ENCODE data around the gene DET1. TPM values are rescaled to one million over a fixed set of nuclear protein-coding genes. Genes with fewer than 3 reads are reported as not detected.

Gene DET1
- total and polyA plus RNA-seq, 2 of the 13 experiments (the other 11 are each of a cell fraction or from before 2014, with no cell fraction given), result 2.2 to 4.2 TPM

DNA sequence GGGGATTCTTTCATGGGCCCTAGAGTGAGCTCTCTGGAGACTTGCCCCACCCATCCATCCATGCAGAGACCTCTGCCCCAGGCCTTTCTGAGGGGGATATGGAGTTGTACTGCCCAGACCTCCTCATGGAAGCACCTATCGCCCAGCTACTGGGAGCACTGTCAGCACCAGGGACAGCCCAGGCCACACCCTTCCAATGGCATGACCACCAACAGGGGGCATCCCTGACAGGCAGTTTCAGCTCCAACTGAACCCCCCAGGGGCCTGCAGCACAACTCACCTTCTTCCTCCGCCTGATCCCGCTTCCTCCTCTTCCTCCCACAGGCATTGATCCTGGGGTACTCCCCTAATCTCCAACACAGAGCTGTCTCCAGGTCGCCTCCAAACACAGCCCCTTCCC is 57.2 kb downstream of the DET1 start:
- ChIA-PET CTCF (ENCODE audit: low intra/inter-chr PET ratio, low total read pairs) (no interaction called here), POLR2A (no interaction called here)
- no peak overlapping the region for H2AFZ ChIP-seq (ENCODE audit: low read length)
- H3K4me1 ChIP-seq (ENCODE audit: insufficient read depth, low read length), result no peaks in the 10 kb centered on the region
- H3K27me3 ChIP-seq (ENCODE audit: control insufficient read depth in 1 of 2, insufficient read depth in 2 of 2, low read length in 2 of 2), result no peaks in the 10 kb centered on the region
- FAIRE-seq (no peak), DNase-seq (ENCODE audit: low spot score) (no peak), ATAC-seq (peak; percentile 44)
- H3K79me2 ChIP-seq (ENCODE audit: insufficient read depth, low read length), result no peaks in the 10 kb centered on the region
- H3K36me3 ChIP-seq (replicated peaks in 1 of 2; ENCODE audit: control insufficient read depth in 1 of 2, insufficient read depth in 2 of 2, low read length in 2 of 2), result no peaks in the 10 kb centered on the region
- H3K4me3 ChIP-seq (replicated peaks in 1 of 3; ENCODE audit: insufficient read depth in 1 of 3, low read depth in 2 of 3, low read length in 3 of 3), result no peak overlapping the region
- in situ Hi-C loops (cut with HindIII; ENCODE audit: extremely low pct_ligation_motif_present, low pct_unique_long_range_greater_than_20kb) (no loop called here), intact Hi-C loops (cut with micrococcal nuclease; ENCODE audit: unreplicated experiment) (no loop called here)
- WGBS (ENCODE audit: low lambda C conversion rate), result 90% methylated on average over 4 of the region's 4 CpGs
- TF ChIP-seq REST (IDR thresholded peaks at IDR 0.05; ENCODE audit: borderline replicate concordance in 1 of 2, low read depth in 1 of 2, low read length in 2 of 2) (peak; percentile 22 to 83), ZMYM2 (CRISPR knock-in tag; IDR thresholded peaks at IDR 0.05) (no peak), ZNF672 (CRISPR knock-in tag; IDR thresholded peaks at IDR 0.05) (no peak), ZNF263 (CRISPR knock-in tag; IDR thresholded peaks at IDR 0.05) (peak; percentile 59), NR2F2 (IDR thresholded peaks at IDR 0.05; ENCODE audit: borderline replicate concordance, low read depth) (no peak), RORA (CRISPR knock-in tag; IDR thresholded peaks at IDR 0.05) (no peak)
- TF ChIP-seq, protein P1, sequence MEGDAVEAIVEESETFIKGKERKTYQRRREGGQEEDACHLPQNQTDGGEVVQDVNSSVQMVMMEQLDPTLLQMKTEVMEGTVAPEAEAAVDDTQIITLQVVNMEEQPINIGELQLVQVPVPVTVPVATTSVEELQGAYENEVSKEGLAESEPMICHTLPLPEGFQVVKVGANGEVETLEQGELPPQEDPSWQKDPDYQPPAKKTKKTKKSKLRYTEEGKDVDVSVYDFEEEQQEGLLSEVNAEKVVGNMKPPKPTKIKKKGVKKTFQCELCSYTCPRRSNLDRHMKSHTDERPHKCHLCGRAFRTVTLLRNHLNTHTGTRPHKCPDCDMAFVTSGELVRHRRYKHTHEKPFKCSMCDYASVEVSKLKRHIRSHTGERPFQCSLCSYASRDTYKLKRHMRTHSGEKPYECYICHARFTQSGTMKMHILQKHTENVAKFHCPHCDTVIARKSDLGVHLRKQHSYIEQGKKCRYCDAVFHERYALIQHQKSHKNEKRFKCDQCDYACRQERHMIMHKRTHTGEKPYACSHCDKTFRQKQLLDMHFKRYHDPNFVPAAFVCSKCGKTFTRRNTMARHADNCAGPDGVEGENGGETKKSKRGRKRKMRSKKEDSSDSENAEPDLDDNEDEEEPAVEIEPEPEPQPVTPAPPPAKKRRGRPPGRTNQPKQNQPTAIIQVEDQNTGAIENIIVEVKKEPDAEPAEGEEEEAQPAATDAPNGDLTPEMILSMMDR (CRISPR knock-in tag; IDR thresholded peaks at IDR 0.05), result peak; percentile 22
- no peak overlapping the region for H3K4me2 ChIP-seq (ENCODE audit: low read depth, low read length)
- H3K27ac ChIP-seq (ENCODE audit: extremely low read length, insufficient read depth, low read length), result no peak overlapping the region
- H4K20me1 ChIP-seq (ENCODE audit: insufficient read depth, low read length), result no peaks in the 10 kb centered on the region
- no peaks in the 10 kb centered on the region for H3K9me3 ChIP-seq (ENCODE audit: low read length)
- no peak overlapping the region for H3K9ac ChIP-seq (ENCODE audit: insufficient read depth, low read depth, low read length)
- no TSS peak for BruUV-seq (replicated peaks)
